Loucy (cell line): Measurements from ENCODE around the gene BLCAP.

Experiments used
- EZH2phosphoT487 ChIP-seq: fragments of 200-600 bp; IDR thresholded peaks from 2 replicates; pipeline ENCODE4 v1.6.1; 2018; ENCODE audit warnings: antibody characterized with exemption, mild to moderate bottlenecking, moderate library complexity, borderline replicate concordance
- TF ChIP-seq, protein P1 (sequence below): fragments of 200-600 bp; sonication (generic); conservative IDR thresholded peaks from 2 replicates; pipeline ENCODE4 v1.5.1; 2014; ENCODE audit warnings: mild to moderate bottlenecking, antibody characterized with exemption, low read length

DNA sequence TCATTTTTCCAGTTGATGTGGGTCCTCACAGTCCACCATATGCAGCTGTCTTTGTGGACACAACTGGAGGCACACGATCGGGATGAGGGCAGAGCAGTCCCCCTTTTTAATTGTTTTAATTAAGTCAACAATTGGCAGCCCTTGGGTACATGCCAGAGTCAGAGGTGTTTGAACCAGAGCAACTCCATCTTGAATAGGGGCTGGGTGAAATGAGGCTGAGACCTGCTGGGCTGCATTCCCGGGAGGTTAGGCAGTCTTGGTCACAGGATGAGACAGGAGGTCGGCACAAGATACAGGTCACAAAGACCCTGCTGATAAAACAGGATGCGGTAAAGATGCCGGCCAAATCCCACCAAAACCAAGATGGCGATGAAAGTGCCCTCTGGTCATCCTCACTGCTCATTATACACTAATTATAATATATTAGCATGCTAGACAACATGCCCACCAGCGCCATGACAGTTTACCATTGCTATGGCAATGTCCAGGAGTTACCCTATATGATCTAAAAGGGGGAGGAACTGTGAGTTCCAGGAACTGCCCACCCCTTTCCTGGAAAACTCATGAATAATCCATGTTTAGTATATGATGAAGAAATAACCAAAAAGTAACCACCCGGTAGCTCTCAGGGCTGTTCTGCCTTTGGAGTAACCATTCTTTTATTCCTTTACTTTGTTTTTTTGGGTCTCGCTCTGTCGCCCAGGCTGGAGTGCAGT, 31.8 kb upstream of the BLCAP start:
- TF ChIP-seq, protein P1, sequence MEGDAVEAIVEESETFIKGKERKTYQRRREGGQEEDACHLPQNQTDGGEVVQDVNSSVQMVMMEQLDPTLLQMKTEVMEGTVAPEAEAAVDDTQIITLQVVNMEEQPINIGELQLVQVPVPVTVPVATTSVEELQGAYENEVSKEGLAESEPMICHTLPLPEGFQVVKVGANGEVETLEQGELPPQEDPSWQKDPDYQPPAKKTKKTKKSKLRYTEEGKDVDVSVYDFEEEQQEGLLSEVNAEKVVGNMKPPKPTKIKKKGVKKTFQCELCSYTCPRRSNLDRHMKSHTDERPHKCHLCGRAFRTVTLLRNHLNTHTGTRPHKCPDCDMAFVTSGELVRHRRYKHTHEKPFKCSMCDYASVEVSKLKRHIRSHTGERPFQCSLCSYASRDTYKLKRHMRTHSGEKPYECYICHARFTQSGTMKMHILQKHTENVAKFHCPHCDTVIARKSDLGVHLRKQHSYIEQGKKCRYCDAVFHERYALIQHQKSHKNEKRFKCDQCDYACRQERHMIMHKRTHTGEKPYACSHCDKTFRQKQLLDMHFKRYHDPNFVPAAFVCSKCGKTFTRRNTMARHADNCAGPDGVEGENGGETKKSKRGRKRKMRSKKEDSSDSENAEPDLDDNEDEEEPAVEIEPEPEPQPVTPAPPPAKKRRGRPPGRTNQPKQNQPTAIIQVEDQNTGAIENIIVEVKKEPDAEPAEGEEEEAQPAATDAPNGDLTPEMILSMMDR: no peak
- no peak for TF ChIP-seq EZH2phosphoT487
